ENCODE results near the gene LRRC3.

GRCh38 chr21:44439211-44439600 lies 16.1 kb upstream of the LRRC3 start:
- TF ChIP-seq EZH2 (IDR thresholded peaks at IDR 0.05; ENCODE audit: borderline replicate concordance, low read depth, low read length, severe bottlenecking) (no peak), CTCF (IDR thresholded peaks at IDR 0.05; ENCODE audit: extremely low read depth in 1 of 2, insufficient read depth in 1 of 2, low read depth in 1 of 2, low read length in 2 of 2) (no peak)

Data from endothelial cell of umbilical vein (primary cell).